ENCODE measurements around the gene FGF3.

DNA sequence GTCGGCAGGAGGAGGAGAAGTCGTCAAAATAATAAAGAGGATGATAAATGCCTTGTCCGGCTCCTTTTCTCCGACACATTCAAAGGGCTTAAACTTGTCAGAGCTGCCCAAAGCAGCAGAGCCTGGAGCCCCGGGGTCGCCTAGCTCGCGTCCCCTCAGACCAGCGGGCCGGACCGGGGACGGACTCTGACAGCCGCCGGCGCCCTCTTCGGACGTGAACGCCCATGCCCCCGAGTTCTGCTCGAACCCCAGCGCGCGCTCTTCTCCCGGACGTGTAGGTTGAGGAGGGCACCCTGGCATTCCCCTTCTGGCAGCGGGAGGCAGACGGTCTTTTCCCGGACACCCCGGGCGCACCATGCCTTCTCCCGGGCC is 999 bp downstream of the FGF3 start:
- TF ChIP-seq, protein P1, sequence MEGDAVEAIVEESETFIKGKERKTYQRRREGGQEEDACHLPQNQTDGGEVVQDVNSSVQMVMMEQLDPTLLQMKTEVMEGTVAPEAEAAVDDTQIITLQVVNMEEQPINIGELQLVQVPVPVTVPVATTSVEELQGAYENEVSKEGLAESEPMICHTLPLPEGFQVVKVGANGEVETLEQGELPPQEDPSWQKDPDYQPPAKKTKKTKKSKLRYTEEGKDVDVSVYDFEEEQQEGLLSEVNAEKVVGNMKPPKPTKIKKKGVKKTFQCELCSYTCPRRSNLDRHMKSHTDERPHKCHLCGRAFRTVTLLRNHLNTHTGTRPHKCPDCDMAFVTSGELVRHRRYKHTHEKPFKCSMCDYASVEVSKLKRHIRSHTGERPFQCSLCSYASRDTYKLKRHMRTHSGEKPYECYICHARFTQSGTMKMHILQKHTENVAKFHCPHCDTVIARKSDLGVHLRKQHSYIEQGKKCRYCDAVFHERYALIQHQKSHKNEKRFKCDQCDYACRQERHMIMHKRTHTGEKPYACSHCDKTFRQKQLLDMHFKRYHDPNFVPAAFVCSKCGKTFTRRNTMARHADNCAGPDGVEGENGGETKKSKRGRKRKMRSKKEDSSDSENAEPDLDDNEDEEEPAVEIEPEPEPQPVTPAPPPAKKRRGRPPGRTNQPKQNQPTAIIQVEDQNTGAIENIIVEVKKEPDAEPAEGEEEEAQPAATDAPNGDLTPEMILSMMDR (IDR thresholded peaks at IDR 0.05; ENCODE audit: borderline replicate concordance, extremely low read depth, low read length, poor library complexity, severe bottlenecking), result no peak
- no peak for TF ChIP-seq EZH2 (IDR thresholded peaks at IDR 0.05; ENCODE audit: borderline replicate concordance, low read depth, low read length, severe bottlenecking)
